NCI-H82 treated with DMSO at 0.1 percent for 48 hours (cell line): ENCODE results near the gene SRC.
"Not testable (repeated sequence)": the region's sequence is repeated elsewhere in the genome, so short reads cannot be mapped to it uniquely, and the experiment has no call there.

Experiments used
- DNase-seq: peaks from one replicate; lab custom pipeline; 2025; ENCODE audit not compliant: unreplicated experiment; lab: John Stamatoyannopoulos, UW

Gene SRC

GRCh38 chr20:37335642-37336368, 10.1 kb upstream of the SRC start:
- no peak for DNase-seq

GRCh38 chr20:37336369-37337207, 9.4 kb upstream of the SRC start:
- DNase-seq: no peak

- no peak for DNase-seq
Observed at GRCh38 chr20:37337208-37337991, 8.5 kb upstream of the SRC start.

DNA sequence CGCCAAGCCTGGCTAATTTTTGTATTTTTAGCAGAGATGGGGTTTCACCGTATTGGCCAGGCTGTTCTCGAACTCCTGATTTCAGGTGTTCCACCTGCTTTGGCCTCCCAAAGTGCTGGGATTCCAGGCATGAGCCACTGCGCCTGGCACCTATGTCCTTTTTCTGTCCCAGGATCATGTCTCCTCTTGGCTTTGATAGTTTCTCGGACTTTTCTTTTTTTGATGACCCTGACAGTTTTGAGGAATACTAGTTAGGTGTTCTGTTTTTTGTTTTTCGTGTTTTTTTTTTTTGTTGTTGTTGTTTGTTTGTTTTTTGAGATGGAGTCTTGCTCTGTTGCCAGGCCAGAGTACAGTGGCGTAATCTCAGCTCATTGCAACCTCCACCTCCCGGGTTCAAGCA, 7.6 kb upstream of the SRC start:
- not testable (repeated sequence) for DNase-seq

DNA sequence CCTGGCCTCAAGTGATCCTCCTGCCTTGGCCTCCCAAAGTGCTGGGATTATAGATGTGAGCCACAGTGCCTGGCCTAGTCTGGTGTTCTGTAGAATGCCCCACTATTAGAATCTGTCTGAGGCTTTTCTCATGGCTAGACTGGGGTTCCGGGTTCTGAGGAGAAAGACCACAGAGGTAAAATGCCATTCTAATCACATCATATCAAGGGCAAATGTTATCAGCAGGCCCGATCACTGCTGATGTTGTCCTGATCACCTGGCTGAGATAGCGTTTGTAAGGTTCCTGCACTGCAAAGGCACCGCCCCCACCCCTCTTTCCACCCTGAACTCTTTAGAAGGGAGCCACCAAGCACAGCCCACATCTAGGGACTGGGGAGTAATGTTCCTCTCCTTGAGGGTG, 6.7 kb upstream of the SRC start:
- no peak for DNase-seq

GRCh38 chr20:37339764-37340109, 6.2 kb upstream of the SRC start:
- not testable (repeated sequence) for DNase-seq

DNA sequence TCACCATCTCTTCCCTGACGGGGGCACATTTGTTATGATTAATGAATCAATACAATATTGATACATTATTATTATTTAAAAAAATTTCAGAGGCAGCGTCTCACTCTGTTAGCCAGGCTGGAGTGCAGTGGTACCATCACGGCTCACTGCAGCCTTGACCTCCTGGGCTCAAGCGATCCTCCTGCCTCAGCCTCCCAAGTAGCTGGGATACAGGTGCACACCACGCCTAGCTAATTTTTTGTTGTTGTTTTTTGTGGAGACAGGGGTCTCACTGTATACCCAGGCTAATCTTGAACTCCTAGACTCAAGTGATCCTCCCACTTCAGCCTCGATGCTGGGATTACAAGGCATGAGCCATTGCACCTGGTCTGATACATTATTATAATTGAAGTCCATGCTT, 4.9 kb upstream of the SRC start:
- no peak for DNase-seq

GRCh38 chr20:37341632-37342031, 4.3 kb upstream of the SRC start:
- no peak for DNase-seq

DNA sequence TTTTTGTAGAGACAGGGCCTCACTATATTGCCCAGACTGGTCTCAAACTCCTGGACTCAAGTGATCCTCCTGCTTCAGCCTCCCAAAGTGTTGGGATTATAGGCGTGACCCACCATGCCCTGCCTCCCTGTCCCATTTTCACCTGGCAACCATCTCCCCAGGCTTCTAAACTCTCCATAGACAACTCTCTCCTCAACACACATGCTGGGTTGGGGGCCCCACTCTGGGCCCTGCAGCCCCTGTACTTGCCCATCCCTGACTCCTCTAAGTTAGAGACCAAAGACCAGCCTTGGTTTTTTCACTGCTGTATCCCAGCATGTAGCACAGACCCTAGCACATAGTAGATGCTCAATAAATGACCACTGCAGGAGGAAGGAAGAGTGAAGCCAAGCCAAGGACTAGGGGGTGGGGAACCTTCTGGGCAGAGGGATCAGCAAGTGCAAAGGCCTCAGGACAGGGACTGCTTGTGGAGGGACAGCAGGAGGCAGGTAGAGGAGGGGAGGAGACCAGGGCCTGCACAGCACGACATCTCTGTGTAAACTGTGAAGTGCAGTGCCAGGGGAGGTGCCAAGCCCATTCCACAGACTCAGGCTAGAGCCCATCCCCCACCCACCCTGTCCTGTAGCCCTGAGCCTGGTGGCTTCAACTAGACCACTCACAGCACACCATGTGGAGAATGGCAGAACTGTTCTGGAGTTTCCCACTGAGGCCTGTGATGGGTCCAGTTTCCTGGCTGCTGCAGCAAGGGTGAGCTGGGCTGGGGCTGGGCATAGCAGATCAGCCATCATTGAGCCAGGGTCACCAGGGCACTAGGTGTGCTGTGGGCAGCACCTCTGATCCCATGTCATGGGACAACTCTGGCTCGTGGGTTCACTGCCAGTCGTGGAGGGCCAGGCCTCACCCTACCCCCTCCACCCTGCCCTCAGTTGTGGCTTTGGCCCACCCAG, 3.4 kb upstream of the SRC start:
- no peak for DNase-seq

- no peak for DNase-seq
Observed at GRCh38 chr20:37343212-37343993, 2.5 kb upstream of the SRC start.

DNA sequence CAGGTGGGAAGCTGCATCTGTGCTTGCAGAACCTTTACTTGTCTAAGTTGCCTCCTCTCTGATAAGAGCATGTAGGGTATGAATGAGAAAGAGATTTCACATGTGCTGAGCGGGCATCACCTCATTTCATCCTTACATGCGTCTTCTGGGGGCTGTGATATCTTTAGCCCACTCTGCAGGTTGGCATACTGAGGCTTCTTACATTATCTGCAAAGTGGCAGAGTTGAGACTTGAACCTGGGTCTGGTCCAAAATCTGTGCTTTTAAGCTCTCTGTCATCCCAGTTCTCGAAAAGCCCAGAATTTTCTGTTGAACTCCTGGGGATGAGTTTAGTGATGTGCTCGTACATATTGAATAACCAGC, 2.0 kb upstream of the SRC start:
- no peak for DNase-seq

DNA sequence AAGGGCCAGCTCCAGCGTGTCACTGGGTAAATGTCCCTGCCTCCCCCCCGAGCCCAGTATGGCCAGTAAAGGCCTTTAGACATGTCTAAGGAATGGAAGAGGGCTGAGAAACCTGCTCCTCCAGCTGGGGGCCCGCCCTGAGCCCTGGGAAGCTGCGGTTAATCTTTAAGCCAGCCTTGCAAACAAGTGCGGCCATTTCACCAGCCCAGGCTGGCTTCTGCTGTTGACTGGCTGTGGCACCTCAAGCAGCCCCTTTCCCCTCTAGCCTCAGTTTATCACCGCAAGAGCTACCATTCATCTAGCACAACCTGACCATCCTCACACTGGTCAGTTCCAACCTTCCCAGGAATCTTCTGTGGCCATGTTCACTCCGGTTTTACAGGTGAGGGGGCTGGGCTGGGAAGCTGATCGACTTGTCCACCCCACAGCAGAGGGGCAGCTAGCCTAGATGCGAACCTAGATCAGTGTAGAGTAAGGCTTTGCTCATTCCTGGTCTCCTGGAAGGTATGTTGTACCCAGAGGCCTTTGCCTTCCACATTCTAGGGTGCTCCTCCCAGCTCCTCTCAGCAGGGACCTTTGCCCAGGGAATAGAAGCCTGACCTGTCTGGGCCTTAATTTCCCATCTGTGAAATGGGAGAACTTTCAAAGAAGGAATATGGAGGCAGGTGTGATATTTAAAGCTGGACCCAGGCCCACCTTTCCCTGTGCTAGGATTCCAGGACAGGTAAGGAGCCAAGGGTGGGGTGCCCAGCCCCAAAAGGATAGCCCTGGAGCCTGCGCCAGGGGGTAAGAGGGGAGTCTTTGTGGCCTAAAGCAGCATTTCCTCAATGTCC, 1.2 kb upstream of the SRC start:
- DNase-seq: no peak

- no peak for DNase-seq
Observed at GRCh38 chr20:37346236-37346534, 245 bp downstream of the SRC start.

DNA sequence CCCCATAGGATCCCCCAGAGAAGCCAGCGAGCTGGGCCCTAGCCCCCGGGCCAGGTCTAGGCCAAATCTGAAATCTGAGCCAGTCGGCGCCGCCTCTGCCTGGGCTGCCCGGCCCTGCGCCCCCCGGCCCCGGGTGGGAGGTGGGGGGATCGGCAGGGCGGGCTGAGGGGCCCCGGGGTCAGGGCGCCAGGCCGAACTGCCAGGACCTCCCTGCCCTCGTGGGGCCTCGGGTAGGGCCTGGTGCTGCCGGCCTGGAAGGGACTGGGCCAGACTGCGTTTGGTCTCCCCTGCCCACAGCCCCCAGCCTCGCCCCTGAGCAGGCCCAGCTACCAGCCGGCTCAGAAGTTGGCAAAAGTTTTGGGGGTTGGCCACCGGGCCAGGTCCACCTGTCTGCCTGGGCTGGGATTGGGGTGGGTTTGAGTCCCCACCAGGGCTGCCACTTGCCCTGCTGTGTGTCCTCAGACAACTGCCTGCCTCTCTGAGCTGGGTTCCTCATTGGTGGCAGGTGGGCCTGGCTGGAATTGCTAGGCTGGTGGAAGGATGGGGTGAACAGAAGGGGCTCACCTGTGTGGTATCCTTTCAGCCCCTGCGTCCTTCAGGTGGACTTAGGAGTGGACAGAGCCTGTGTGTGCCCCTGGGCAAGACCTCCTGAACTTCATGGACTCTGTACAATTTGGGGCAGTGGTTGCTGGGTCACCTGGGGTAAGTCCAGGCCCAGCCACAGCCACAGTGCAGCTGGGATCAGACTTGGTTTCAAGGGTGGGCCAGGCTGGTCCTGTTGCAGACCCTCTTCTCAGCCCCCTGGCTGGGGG, 801 bp downstream of the SRC start:
- no peak for DNase-seq

DNA sequence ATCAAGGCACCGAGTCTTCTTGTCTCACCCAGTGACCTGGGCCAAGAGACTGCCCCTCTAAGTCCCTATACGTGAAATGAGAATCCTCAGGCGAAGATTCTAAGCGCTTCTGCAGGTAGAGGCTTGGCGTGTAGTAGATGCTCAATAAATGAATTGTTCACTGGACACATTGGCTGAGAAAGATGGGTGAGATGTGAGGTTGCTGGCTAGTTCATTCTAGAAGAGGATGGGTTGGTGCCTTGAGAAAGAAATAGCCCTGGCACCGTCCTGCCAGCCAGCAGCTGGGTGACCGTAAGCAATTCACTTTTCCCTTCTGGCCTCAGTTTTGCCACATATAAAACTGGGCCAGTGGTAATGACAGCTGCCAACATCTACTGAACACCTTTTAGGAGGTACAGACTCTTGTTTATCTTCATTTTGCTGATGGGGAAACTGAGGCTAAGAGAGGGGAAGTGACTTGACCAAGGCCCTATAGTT, 1.4 kb downstream of the SRC start:
- DNase-seq: no peak

DNA sequence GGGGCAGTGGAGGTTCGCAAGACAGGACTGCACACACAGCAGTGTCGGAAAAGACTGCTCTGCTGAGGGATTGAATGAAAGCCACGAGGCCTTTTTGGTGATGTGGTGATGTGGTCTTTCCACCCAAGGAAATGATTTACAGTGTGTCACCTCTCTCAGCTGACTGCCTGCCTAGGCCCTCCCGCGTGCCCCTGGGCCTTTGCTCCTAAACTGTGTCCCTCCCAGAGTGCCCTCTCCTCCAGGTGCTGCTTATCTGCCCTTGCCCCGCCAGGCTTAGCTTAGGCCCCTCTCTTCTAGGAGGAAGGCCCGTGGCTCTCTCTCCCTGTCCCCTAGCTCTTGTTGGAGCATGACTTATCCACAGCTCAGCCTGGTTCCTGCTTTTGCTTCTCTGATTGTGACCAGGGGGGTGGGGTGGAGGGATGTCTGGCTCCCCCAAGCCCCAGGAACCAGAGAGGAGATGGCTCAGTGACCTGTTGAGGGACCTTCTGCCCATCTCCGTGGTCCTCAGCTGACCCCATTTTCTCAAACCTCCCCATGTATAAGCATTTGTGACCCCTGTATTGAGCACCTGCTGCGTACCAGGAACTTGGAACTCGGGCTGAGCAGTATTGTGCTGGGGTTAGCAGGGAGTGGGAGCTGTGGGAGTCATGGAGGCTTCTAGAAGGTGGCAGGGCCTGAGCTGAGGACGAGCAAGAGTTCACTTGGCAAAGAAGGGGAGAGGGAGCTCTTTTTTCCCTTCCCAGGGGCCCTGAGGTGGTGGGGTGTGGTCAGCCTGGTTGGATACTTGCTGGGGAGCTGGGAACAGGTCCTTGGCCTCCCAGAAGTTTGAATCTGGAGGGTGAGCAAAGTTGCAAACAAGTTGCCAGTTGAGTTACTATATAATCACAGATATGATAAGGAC, 2.2 kb downstream of the SRC start:
- DNase-seq: no peak

DNA sequence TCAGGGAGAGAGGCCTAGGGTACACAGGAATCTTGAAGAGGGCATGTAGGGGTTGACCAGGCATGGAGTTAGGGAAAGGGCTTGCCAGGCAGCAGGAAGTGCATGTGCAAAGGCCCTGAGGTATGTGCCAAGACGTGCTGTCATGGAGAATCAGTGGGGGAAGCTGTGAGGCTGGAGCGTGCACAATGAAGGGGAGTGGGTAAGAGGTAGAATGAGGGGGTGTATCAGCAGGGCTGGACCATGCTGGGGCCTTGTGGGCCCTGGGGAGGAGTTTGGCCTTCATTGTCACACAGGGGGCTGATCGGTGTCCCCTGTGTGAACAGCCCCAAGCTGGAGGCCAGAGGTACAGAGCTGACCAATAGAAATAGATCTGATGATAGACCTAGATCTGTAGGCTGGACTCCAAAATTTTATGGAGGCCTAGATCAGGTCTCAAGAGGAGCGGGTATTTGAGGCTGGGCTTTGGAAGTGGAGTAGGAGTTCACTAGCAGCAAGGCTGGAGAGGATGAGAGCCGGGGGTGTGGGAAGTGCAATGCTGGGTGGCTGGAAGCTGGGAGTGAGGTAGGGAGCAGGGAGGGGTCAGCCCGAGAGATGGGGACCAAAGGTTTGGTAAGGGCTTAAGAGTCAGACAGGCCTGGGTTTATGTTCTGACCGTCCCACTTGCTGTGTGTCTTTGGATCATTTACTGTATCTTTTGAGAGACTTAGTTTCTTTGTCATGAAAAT, 3.0 kb downstream of the SRC start:
- no peak for DNase-seq
